ENCODE data around the gene WDFY4.

The WDFY4 gene

DNA sequence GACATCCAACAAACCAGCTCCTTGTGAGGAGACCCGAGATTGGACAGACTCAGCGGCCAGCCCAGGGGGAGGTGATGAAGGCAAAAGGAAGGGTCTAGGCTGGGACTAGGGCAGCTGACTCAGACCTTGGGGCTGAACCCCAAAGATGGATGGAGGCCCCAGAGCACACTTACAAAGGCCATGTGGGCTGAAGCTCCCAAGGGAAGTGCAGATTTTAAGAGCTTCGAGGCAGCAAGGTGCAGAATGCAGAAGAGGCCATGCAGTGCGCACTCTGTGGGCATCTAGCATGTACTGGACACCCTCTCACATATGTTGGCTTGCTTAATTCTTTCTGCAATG lies 11.8 kb downstream of the WDFY4 start:
- H3K4me3 ChIP-seq (replicated peaks in 1 of 2; ENCODE audit: low read depth in 2 of 2, low read length in 2 of 2) = no peak overlapping the region
- no peak for DNase-seq (ENCODE audit: low read depth in 2 of 2)
- no peak for TF ChIP-seq CTCF (IDR thresholded peaks at IDR 0.05; ENCODE audit: low read depth, low read length)

GRCh38 chr10:48697091-48697490 lies 12.4 kb downstream of the WDFY4 start:
- H3K4me3 ChIP-seq (replicated peaks in 1 of 2; ENCODE audit: low read depth in 2 of 2, low read length in 2 of 2) = no peak overlapping the region
- TF ChIP-seq CTCF (IDR thresholded peaks at IDR 0.05; ENCODE audit: low read depth, low read length) = no peak
- no peak for DNase-seq (ENCODE audit: low read depth in 2 of 2)

- DNase-seq (ENCODE audit: low read depth in 2 of 2) = no peak
- TF ChIP-seq CTCF (IDR thresholded peaks at IDR 0.05; ENCODE audit: low read depth, low read length) = no peak
- no peak overlapping the region for H3K4me3 ChIP-seq (replicated peaks in 1 of 2; ENCODE audit: low read depth in 2 of 2, low read length in 2 of 2)
Observed at GRCh38 chr10:48697821-48698764, 13.4 kb downstream of the WDFY4 start.

- TF ChIP-seq CTCF (IDR thresholded peaks at IDR 0.05; ENCODE audit: low read depth, low read length) = no peak
- H3K4me3 ChIP-seq (replicated peaks in 1 of 2; ENCODE audit: low read depth in 2 of 2, low read length in 2 of 2) = no peak overlapping the region
- no peak for DNase-seq (ENCODE audit: low read depth in 2 of 2)
Observed at GRCh38 chr10:48699011-48699627, 14.4 kb downstream of the WDFY4 start.

- no peak for TF ChIP-seq CTCF (IDR thresholded peaks at IDR 0.05; ENCODE audit: low read depth, low read length)
- no peak for DNase-seq (ENCODE audit: low read depth in 2 of 2)
- H3K4me3 ChIP-seq (replicated peaks in 1 of 2; ENCODE audit: low read depth in 2 of 2, low read length in 2 of 2) = no peak overlapping the region
Observed at GRCh38 chr10:48700071-48700470, 15.4 kb downstream of the WDFY4 start.

- no peak for TF ChIP-seq CTCF (IDR thresholded peaks at IDR 0.05; ENCODE audit: low read depth, low read length)
- DNase-seq (ENCODE audit: low read depth in 2 of 2) = no peak
- H3K4me3 ChIP-seq (replicated peaks in 1 of 2; ENCODE audit: low read depth in 2 of 2, low read length in 2 of 2) = no peak overlapping the region
Observed at GRCh38 chr10:48700493-48700892, 15.8 kb downstream of the WDFY4 start.

Measured in cardiac fibroblast (primary cell).